IMR-90 (cell line): ENCODE results near the gene PNMA6E. TPM values are rescaled to one million over a fixed set of nuclear protein-coding genes. Genes with fewer than 3 reads are reported as not detected.

Source experiments
- ATAC-seq: fragments of 200-7000 bp; cut with Tn5 transposase; 2 replicates; pipeline ENCODE4 v1.9.1; 2020; ENCODE audit warnings: low read depth, mild to moderate bottlenecking, moderate library complexity
- BruUV-seq: library from RNA; stranded (reverse); fragments of 400-500 nt; replicated peaks from 2 replicates; lab custom pipeline; 2021; lab: Mats Ljungman, UMichigan
- CTCF ChIA-PET: fragments of 300-600 bp; formaldehyde crosslinking; extraction: SDS; loops from one replicate; lab custom pipeline; 2021; ENCODE audit warnings: antibody characterized with exemption; lab: Yijun Ruan, JAX
- POLR2A ChIA-PET: fragments of 300-600 bp; sonication (Branson Sonifier 250); formaldehyde crosslinking; loops from one replicate; lab custom pipeline; 2022; ENCODE audit warnings: antibody characterized with exemption; ENCODE audit not compliant: unreplicated experiment; lab: Charles Lee
- DNase-seq: peaks from one replicate; pipeline ENCODE4 v3.0.0; 2013
- H2AFZ ChIP-seq: replicated peaks from 2 replicates; pipeline ENCODE3; 2013; ENCODE audit warnings: low read length, mild to moderate bottlenecking; ENCODE audit not compliant: poor library complexity
- H2AK5ac ChIP-seq: 2 replicates; pipeline ENCODE4 v1.6.1; 2013; ENCODE audit warnings: low read depth, low read length, inconsistent platforms
- H2AK9ac ChIP-seq: replicated peaks from 2 replicates; pipeline ENCODE3; 2013; ENCODE audit warnings: mild to moderate bottlenecking, low read depth, low read length, moderate library complexity; ENCODE audit not compliant: poor library complexity
- H2BK120ac ChIP-seq: 2 replicates; pipeline ENCODE4 v1.6.1; 2013; ENCODE audit warnings: low read depth, low read length, inconsistent platforms
- H2BK15ac ChIP-seq: 3 replicates; pipeline ENCODE4 v1.6.1; 2013; ENCODE audit warnings: low read depth, low read length, inconsistent platforms
- H2BK20ac ChIP-seq: 2 replicates; pipeline ENCODE4 v1.6.1; 2013; ENCODE audit warnings: low read depth, mild to moderate bottlenecking, inconsistent platforms, low read length, moderate library complexity
- H2BK5ac ChIP-seq: 2 replicates; pipeline ENCODE4 v1.6.1; 2013; ENCODE audit warnings: mild to moderate bottlenecking, low read depth, low read length, inconsistent platforms; ENCODE audit not compliant: poor library complexity, severe bottlenecking
- H3K14ac ChIP-seq: replicated peaks from 2 replicates; pipeline ENCODE4 v1.6.1; 2013; ENCODE audit warnings: low read depth, low read length, inconsistent platforms
- H3K18ac ChIP-seq: 2 replicates; pipeline ENCODE4 v1.6.1; 2013; ENCODE audit warnings: low read depth, low read length, control low read depth
- H3K23ac ChIP-seq: 2 replicates; pipeline ENCODE4 v1.6.1; 2013; ENCODE audit warnings: low read depth, low read length, inconsistent platforms
- H3K27ac ChIP-seq: 2 replicates; pipeline ENCODE4 v1.5.1; 2013; ENCODE audit warnings: mild to moderate bottlenecking, control low read depth, low read length; ENCODE audit not compliant: insufficient read depth
- H3K27me3 ChIP-seq: 2 replicates; pipeline ENCODE4 v1.6.1; 2013; ENCODE audit warnings: low read length; ENCODE audit not compliant: control insufficient read depth, insufficient read depth
- H3K36me3 ChIP-seq: 2 replicates; pipeline ENCODE4 v1.6.1; 2013; ENCODE audit warnings: low read length, mixed read lengths; ENCODE audit not compliant: control insufficient read depth, insufficient read depth
- H3K4ac ChIP-seq: 2 replicates; pipeline ENCODE4 v1.6.1; 2013; ENCODE audit warnings: low read depth, low read length, inconsistent platforms
- H3K4me1 ChIP-seq: 2 replicates; pipeline ENCODE4 v1.6.1; 2013; ENCODE audit warnings: low read length, mixed read lengths; ENCODE audit not compliant: control insufficient read depth, insufficient read depth
- H3K4me2 ChIP-seq: 2 replicates; pipeline ENCODE4 v1.6.1; 2013; ENCODE audit warnings: low read depth, mild to moderate bottlenecking, control low read depth, low read length, moderate library complexity
- H3K4me3 ChIP-seq: 2 replicates; pipeline ENCODE4 v1.5.1; 2013; ENCODE audit warnings: low read depth, mild to moderate bottlenecking, control low read depth, low read length, moderate library complexity; ENCODE audit not compliant: insufficient read depth
- H3K56ac ChIP-seq: 2 replicates; pipeline ENCODE4 v1.6.1; 2013; ENCODE audit warnings: low read length, inconsistent platforms; ENCODE audit not compliant: insufficient read depth; ENCODE audit errors: extremely low read depth
- H3K79me1 ChIP-seq, 2 experiments: 2 replicates each; pipeline ENCODE4 v1.6.1; 2013; ENCODE audit warnings: low read length in 2 of 2, inconsistent platforms in 1 of 2, low read depth in 1 of 2
- H3K9ac ChIP-seq: 2 replicates; pipeline ENCODE4 v1.6.1; 2013; ENCODE audit warnings: low read depth, low read length, control low read depth
- H3K9me1 ChIP-seq: 2 replicates; pipeline ENCODE4 v1.6.1; 2013; ENCODE audit warnings: low read length, inconsistent platforms; ENCODE audit not compliant: insufficient read depth
- H3K9me3 ChIP-seq: 2 replicates; pipeline ENCODE4 v1.6.1; 2013; ENCODE audit warnings: low read length; ENCODE audit not compliant: control insufficient read depth, insufficient read depth
- H4K20me1 ChIP-seq: 2 replicates; pipeline ENCODE4 v1.6.1; 2013; ENCODE audit warnings: low read length, inconsistent platforms; ENCODE audit not compliant: insufficient read depth
- H4K5ac ChIP-seq: 2 replicates; pipeline ENCODE4 v1.6.1; 2013; ENCODE audit warnings: mild to moderate bottlenecking, low read depth, low read length, control low read depth
- H4K8ac ChIP-seq, 2 experiments: 2 replicates each; pipeline ENCODE4 v1.6.1; 2013; ENCODE audit warnings: low read depth in 2 of 2, low read length in 2 of 2, control low read depth in 1 of 2, inconsistent platforms in 1 of 2
- H4K91ac ChIP-seq: 2 replicates; pipeline ENCODE4 v1.6.1; 2013; ENCODE audit warnings: low read depth, low read length, inconsistent platforms; ENCODE audit not compliant: insufficient read depth
- BHLHE40 ChIP-seq: fragments of 150-350 bp; IDR thresholded peaks from 2 replicates; pipeline ENCODE4 v1.6.1; 2016; ENCODE audit warnings: mild to moderate bottlenecking, low read depth, low read length
- CEBPB ChIP-seq: IDR thresholded peaks from 2 replicates; pipeline ENCODE4 v1.6.1; 2012; ENCODE audit warnings: low read depth, low read length, improper control_type of control experiment
- CHD1 ChIP-seq: IDR thresholded peaks from 2 replicates; pipeline ENCODE4 v1.6.1; 2012; ENCODE audit warnings: low read depth, low read length, improper control_type of control experiment
- CTCF ChIP-seq: conservative IDR thresholded peaks from 2 replicates; pipeline ENCODE4 v1.5.1; 2012; ENCODE audit warnings: mild to moderate bottlenecking, low read depth, low read length, improper control_type of control experiment
- ELK1 ChIP-seq: fragments of 150-350 bp; IDR thresholded peaks from 2 replicates; pipeline ENCODE4 v1.6.1; 2016; ENCODE audit warnings: low read depth, mild to moderate bottlenecking, low read length, moderate library complexity, borderline replicate concordance
- FOS ChIP-seq: fragments of 150-350 bp; IDR thresholded peaks from 2 replicates; pipeline ENCODE4 v1.6.1; 2016; ENCODE audit warnings: low read depth, low read length
- MAFK ChIP-seq: IDR thresholded peaks from 2 replicates; pipeline ENCODE4 v1.6.1; 2012; ENCODE audit warnings: low read depth, low read length, improper control_type of control experiment
- MAZ ChIP-seq: IDR thresholded peaks from 2 replicates; pipeline ENCODE4 v1.6.1; 2012; ENCODE audit warnings: low read depth, mild to moderate bottlenecking, low read length, improper control_type of control experiment, moderate library complexity, borderline replicate concordance
- MXI1 ChIP-seq: IDR thresholded peaks from 2 replicates; pipeline ENCODE4 v1.6.1; 2012; ENCODE audit warnings: low read depth, mild to moderate bottlenecking, low read length, moderate library complexity, borderline replicate concordance
- NFE2L2 ChIP-seq: fragments of 150-350 bp; IDR thresholded peaks from 2 replicates; pipeline ENCODE4 v1.6.1; 2016; ENCODE audit warnings: low read depth, mild to moderate bottlenecking, low read length
- POLR2A ChIP-seq: IDR thresholded peaks from 2 replicates; pipeline ENCODE4 v1.6.1; 2012; ENCODE audit warnings: mild to moderate bottlenecking, low read depth, low read length
- RAD21 ChIP-seq: IDR thresholded peaks from 2 replicates; pipeline ENCODE4 v1.6.1; 2012; ENCODE audit warnings: low read length, improper control_type of control experiment
- RCOR1 ChIP-seq: IDR thresholded peaks from 2 replicates; pipeline ENCODE4 v1.6.1; 2012; ENCODE audit warnings: mild to moderate bottlenecking, low read length, improper control_type of control experiment; ENCODE audit not compliant: insufficient replicate concordance
- RFX5 ChIP-seq: IDR thresholded peaks from 2 replicates; pipeline ENCODE4 v1.8.0; 2012; ENCODE audit warnings: low read depth, mild to moderate bottlenecking, low read length, moderate library complexity
- SMC3 ChIP-seq: fragments of 150-350 bp; IDR thresholded peaks from 2 replicates; pipeline ENCODE4 v1.6.1; 2016; ENCODE audit warnings: low read depth, mild to moderate bottlenecking, antibody characterized with exemption, low read length, moderate library complexity
- USF2 ChIP-seq: fragments of 150-350 bp; IDR thresholded peaks from 2 replicates; pipeline ENCODE4 v1.6.1; 2017; ENCODE audit warnings: mild to moderate bottlenecking, antibody characterized with exemption, low read length, low read depth
- whole genome bisulfite sequencing, 2 experiments: methylation state at CpG; one replicate each; pipeline versions ENCODE4 v1.1.5 to v1.1.7; 2013; ENCODE audit warnings: missing lambda C conversion rate in 2 of 2; ENCODE audit not compliant: insufficient read length in 1 of 2; ENCODE audit errors: extremely low coverage in 2 of 2; 5-methylcytosine and 5-hydroxymethylcytosine counted together
- dilution Hi-C: fragments of 300-500 bp; cut with HindIII; formaldehyde crosslinking; loops from one replicate; pipeline ENCODE4 v1.14.3; 2018; ENCODE audit warnings: low sequenced_read_pairs; ENCODE audit not compliant: unreplicated experiment
- in situ Hi-C: fragments of 300-500 bp; cut with MboI; formaldehyde crosslinking; loops from 3 replicates; pipeline ENCODE4 v1.14.3; 2019; ENCODE audit warnings: low sequenced_read_pairs, inconsistent platforms, mixed read lengths
- intact Hi-C: fragments of 100-400 bp; cut with micrococcal nuclease; formaldehyde crosslinking; loops from 2 replicates; pipeline ENCODE4 v1.10.0; 2022
- polyA plus RNA-seq, 3 experiments: library from polyadenylated mRNA; depleted of rRNA; stranded (reverse); fragments of >200 nt; gene quantifications; 2 replicates each; pipeline ENCODE4 v1.2.3, GENCODE V29; 2012; ENCODE audit warnings: low replicate concordance in 1 of 3
- total RNA-seq: library from RNA; depleted of rRNA; stranded (reverse); fragments of >200 nt; gene quantifications from 2 replicates; pipeline ENCODE4 v1.2.3, GENCODE V29; 2012

PNMA6E gene
- total and polyA plus RNA-seq, 2 of the 4 experiments (the other 2 are of a cell fraction): not detected

- dilution Hi-C loops (no loop called here), intact Hi-C loops (no loop called here), in situ Hi-C loops (loop anchor here (25.0 kb wide), 1 partner anchor 235 kb away; the partner anchor contains the start of gene MAGEA1)
- Histone ChIP-seq H2BK20ac (no peak overlapping the region), H2AFZ (no peak overlapping the region), H3K9me1 (no peaks in the 10 kb centered on the region), H3K4me3 (no peak overlapping the region), H3K23ac (no peak overlapping the region), H3K18ac (no peak overlapping the region), H2AK9ac (no peak overlapping the region), H2AK5ac (no peak overlapping the region), H4K91ac (no peak overlapping the region), H3K9me3 (peaks cover 6% of the 10 kb centered on the region; the same call in 1 of the 2 replicates), H2BK120ac (no peak overlapping the region), H3K4me2 (no peak overlapping the region), H2BK15ac (no peak overlapping the region), H3K27ac (no peak overlapping the region), H3K36me3 (no peaks in the 10 kb centered on the region), H4K8ac (no peak overlapping the region), H4K20me1 (no peaks in the 10 kb centered on the region), H3K9ac (no peak overlapping the region), H2BK5ac (no peak overlapping the region), H3K4ac (no peak overlapping the region), H3K79me1 (no peaks in the 10 kb centered on the region), H3K27me3 (peaks cover 6% of the 10 kb centered on the region; the same call in 1 of the 2 replicates), H3K56ac (no peak overlapping the region), H4K5ac (no peak overlapping the region), H3K14ac (no peak overlapping the region), H3K4me1 (no peaks in the 10 kb centered on the region)
- DNase-seq: no peak
- no TSS peak for BruUV-seq
- TF ChIP-seq POLR2A (no peak), RCOR1 (no peak), CHD1 (no peak), CEBPB (no peak), SMC3 (no peak), RAD21 (no peak), BHLHE40 (no peak), MXI1 (no peak), FOS (no peak), MAZ (no peak), CTCF (no peak), NFE2L2 (no peak), RFX5 (no peak), MAFK (no peak), ELK1 (no peak), USF2 (no peak)
- POLR2A ChIA-PET: no interaction called here
- WGBS, 2 experiments: 75% methylated on average over 12 of the region's 18 CpGs; no CpG with 5 or more reads in 1 of the 2 experiments
- no peak for ATAC-seq
- CTCF ChIA-PET: no interaction called here
These were observed 20.7 kb upstream of the PNMA6E start for GRCh38 chrX:153421856-153422255.
